SHP77 treated with DMSO at 0.1 percent for 48 hours (cell line): Measurements from ENCODE around the gene MAST3.

Source experiments
- DNase-seq: peaks from one replicate; lab custom pipeline; 2025; lab: John Stamatoyannopoulos, UW

The MAST3 gene

GRCh38 chr19:18185538-18185937 lies 88.0 kb downstream of the MAST3 start:
- DNase-seq: no peak

DNA sequence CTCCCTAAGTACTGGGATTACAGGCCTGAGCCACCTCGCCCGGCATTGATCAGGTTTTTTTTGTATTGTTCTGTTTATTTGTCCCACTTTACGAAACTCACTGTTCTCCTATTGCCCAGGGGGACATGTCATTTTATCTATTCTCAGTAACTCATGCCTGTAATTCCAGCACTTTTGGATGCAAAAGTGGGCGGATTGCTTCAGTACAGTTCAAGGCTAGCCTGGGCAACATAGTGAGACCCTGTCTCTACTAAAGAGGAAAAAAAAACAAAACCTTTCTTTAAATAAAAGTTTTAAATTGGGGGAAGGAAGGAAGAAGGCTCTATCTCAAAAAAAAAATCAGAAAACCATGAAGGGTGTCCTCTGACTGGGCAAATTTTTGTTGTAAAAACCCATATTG lies 92.7 kb downstream of the MAST3 start:
- no peak for DNase-seq

DNA sequence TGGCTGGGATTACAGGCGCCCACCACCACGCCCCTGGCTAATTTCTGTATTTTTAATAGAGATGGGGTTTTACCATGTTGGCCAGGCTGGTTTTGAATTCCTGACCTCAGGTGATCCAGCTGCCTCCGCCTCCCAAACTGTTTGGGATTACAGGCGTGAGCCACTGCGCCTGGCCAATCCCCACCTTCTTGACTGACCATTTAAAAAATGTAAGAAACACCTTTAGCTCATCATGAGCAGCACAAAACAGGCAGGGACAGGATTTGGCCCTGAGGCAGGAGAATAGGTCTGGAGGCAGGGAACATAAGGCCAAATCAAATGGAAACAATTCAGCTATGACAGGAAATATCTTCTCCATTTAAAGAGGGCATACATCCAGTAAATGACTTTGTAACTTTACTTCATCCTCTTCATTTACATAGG lies 94.1 kb downstream of the MAST3 start:
- DNase-seq: no peak

- DNase-seq: peak; percentile 99
Measured at GRCh38 chr19:18192673-18193387, 95.3 kb downstream of the MAST3 start, which contains the start of gene MPV17L2. TSS of gene MPV17L2 (plus strand) at chr19:18193218. CDS start at chr19:18193282, 64 bp downstream.

DNA sequence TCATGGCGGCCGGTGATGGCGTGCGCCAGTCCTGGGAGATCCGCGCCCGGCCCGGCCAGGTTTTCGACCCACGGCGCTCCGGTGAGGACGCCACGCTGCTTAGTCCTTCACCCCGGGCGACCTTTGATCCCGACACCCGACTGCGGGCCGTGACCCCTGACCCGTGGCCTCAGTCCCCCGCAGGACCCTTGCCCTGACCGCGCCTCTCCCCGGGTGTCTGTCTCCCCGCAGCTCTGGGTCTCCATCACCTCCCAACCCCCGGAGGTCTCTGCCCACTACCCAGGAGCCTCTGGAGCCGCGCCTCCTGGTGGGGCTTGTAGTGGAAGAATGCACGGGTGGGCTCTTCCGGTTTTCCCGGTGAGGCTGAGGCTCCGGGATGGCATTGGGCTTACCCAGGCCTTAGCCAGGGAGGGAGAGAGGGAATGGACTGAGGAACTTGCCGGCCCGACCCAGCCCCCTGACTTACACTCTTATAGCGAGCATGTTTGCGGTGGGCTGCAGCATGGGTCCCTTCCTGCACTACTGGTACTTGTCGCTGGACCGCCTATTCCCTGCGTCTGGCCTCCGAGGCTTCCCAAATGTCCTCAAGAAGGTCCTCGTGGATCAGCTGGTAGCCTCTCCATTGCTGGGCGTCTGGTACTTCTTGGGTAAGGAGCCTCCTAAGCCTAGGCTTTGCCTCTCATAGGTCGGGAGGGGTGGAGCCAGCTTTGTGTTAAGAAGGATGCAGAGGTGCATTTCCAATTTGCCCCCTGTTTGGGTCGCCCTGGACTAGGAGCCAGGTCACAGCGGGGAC lies 96.0 kb downstream of the MAST3 start:
- no peak for DNase-seq

GRCh38 chr19:18194181-18194530 lies 96.6 kb downstream of the MAST3 start:
- no peak for DNase-seq

GRCh38 chr19:18194554-18195238 lies 97.1 kb downstream of the MAST3 start:
- DNase-seq: no peak

GRCh38 chr19:18196511-18196845 lies 98.9 kb downstream of the MAST3 start:
- DNase-seq: no peak

DNA sequence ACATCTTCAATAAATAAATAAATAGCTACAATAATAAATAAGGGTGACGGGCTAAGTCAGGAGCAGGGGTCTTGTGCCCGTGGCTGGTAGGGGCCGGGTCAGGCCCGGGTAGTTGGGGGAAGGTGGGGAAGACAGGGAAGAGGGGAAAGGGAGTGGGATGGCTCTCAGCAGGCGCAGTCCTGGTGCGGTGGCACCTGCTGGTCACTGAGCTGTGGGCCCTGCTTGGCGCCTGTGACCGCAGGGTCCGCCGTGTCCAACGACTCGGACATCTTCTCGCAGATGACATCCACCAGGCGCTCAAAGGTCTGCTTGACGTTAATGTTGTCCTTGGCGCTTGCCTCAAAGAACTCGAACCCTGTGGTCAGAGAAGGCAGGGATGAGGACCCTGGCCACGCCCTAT lies 99.7 kb downstream of the MAST3 start:
- DNase-seq: no peak

DNA sequence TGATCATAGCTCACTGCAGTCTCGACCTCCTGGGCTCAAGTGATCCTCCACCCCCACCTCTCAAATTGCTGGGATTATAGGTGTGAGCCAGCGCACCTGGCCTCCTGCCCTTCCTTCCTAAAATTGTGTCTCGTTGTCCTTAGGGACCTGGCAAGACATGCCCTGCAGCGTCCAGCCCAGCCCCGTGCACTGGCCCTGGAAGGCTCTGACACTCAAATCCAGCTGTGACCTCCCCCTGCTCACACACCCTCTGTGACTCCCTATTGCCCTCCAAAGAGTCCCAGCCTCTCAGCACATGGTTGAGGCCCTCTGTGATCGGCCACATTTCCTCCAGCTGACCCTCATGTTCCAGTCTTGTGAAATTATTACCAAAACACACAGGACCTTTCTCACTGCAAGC lies 100.4 kb downstream of the MAST3 start:
- DNase-seq: no peak

GRCh38 chr19:18198374-18198773 lies 100.8 kb downstream of the MAST3 start:
- no peak for DNase-seq
